ENCODE results near the gene CYP26B1.

The CYP26B1 gene

DNA sequence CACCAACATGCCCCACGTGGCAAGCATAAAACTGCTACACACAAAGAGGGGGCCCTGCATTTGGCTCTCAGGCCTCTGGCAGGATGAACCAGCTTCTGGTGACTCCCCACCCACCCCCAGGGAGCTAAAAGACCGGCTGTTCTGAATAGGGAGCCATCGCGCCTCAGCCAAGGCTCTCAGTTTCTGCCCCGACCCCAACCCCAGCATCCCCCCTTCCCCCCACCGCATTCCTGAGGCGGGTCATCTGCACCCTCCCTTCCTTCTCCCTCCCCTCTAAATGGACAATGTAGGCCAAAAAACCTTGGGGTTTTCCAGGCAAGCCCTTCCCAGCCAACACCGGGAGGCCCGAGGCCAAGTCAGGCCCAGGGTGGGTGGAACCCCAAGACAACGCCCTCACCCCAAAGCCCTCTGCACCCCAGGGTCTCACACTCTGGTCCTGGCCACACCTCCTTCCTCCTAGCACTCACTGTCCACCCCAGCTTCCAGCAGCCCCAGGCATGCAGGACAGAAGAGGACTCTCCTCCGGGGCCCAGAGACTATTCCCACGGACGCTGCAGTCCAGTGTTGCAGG, 5.7 kb downstream of the CYP26B1 start:
- no peak for DNase-seq

- DNase-seq, result no peak
Measured at GRCh38 chr2:72141032-72141645, 6.5 kb downstream of the CYP26B1 start.

- no peak for DNase-seq
Measured at GRCh38 chr2:72140621-72140960, 7.1 kb downstream of the CYP26B1 start.

DNA sequence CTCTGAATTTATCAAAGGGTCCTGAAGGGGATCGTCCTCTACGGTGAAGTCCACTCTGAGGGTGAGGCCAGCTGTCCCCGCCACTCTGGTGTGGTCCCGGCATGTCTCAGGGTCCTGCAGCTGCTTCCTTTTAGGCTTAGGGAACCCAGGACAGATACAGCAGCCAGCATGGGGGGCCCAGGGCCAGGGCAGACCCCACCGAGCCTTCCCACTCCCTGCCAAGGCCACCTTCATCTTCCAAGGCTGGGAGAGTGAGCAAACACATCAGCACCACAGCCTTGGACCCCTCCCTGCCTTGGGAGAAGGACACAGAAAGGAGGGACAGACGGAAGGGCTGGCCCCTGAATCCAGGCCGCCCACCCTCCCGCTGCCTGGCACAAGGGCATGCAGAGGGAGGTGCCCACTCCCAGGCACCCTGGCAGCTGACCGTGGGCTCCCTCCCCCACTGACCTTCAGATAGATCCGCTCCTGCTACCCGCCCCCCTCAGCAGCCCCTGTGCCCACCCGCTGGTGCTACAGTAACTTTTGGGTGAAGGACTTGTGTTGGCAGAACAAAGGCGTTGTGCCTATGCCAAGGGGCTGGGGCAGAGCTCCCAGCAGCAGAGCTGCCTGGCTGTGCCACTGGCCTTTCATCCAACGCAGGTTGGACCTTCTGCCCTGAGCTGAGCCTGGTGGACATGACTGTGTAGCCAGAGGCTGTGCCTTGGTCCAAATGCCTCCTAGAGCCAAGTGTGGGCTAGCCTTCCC, 7.6 kb downstream of the CYP26B1 start:
- no peak for DNase-seq

GRCh38 chr2:72139471-72139873, 8.2 kb downstream of the CYP26B1 start:
- no peak for DNase-seq

GRCh38 chr2:72138921-72139381, 8.7 kb downstream of the CYP26B1 start:
- peak; percentile 42 for DNase-seq

- no peak for DNase-seq
Measured at GRCh38 chr2:72138011-72138881, 9.4 kb downstream of the CYP26B1 start.

DNA sequence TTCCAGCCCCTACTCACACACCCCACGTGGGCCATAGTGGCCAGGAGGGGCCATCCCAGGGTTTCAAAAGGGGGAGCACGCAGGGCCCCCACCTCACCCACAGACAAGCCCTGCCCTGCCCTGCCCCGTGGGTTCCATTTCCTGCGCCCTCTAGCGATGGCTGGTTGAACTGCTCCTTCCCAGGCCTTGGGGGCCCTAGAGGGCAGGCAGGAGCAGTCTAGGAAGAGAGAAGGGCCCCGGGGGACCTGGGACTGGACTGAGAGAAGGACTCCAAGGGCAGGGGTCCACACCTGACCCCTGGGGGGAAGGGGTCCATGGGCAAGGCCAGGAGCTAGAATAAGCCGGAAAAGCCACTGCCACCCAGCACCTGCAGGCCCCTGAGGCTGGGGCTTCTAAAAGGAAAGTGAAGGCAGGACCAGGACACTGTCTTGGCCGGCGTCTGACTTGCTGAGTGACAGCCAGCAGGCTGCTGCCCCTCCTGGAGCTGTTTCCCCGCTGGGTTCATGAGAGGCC, 10.1 kb downstream of the CYP26B1 start:
- DNase-seq, result peak; percentile 44

DNA sequence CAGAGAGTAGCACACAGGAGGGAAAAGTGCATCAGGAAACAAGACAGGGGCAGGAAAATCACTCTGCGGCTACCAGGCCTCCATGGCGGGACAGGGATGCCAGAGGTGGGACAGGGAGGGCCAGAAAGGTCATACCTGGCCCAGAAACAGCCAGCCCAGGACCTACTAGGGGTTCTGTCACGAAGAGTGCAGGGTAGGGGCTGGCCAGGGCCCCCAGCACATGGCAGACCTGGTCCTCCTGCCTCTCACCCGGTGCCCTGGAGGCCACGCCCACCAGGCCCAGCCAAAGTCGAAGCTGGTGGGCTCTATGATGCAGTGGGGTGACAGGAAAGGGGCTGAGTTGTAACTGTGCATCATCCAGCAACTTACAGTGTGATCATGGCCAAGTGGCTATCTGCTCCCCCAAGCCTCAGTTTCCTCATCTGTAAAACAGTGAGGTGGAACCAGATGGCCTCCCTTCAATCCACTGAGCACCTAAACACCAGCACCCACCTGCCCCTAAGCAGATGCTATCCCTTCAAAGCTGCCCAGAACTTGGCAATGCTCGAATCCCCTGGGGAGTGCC, 10.6 kb downstream of the CYP26B1 start:
- DNase-seq, result no peak

DNA sequence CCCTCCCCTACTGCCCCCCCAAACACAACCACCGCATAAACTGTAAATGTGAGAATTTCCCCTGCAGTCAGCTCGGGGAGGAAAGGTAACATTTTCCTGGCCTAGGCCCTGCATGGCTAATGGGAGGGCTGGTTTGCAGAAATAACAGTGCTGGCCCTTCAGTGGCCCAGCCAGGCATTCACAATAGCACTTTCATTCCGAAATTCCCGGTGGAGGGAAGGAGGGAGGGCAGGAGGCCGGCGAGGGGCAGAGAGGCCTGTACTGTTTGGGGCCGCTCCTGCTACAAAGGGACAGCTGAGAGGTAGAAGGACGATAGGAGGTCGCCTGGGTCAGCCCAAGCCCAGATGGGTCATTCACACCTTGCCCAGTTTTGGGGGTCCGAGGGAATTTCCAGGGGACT, 11.3 kb downstream of the CYP26B1 start:
- DNase-seq, result no peak

DNA sequence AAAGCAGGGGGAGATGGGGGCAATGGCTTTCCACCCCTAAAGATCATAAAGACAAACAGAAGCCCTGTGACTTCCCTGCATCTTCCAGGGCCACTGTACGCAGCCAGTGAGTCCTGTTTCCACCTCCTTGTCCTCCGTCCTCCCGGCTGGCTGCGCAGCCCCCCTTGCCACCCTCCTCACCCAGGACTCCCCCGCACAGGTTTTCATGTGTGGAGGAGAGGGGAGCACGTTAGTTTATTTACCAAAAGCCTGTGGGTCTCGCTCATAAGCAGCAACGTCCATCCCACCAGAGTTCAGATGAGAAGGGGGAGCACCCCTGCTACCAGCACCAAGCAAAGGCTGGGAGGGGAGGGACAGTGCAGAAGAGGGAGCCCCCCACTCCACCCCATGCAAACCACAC, 11.7 kb downstream of the CYP26B1 start:
- DNase-seq, result no peak

- no peak for DNase-seq
Measured at GRCh38 chr2:72134997-72135800, 12.5 kb downstream of the CYP26B1 start.

DNA sequence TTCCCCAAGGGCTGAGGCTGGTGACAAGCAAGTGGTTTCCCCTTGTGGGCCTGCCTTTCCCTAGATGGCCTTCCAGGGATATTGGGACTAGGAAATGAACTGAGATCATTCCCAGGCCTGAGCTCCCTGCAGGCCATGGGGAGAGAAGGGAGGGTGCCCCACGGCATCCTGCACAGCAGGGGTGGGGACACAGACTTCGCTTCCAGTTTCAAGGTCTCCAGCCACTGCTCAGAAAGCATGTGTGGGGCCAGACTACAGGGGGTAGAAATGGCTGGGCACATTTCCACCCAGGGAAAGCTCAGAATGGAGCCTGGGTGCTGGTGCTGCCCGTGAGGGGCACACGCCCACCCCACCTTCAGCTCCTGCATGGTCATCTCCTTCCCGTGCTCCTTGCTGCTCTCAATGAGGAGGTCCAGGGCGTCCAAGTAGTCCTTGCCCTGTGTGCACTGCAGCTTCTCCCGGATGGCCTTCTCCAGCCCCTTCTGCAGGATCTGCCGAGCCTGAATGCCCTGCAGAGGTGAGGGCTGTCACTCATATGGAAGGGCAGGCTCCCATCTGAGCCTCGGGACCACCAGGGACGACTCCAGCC, 13.2 kb downstream of the CYP26B1 start:
- no peak for DNase-seq

- DNase-seq, result no peak
Measured at GRCh38 chr2:72133721-72134407, 13.8 kb downstream of the CYP26B1 start.

GRCh38 chr2:72132981-72133720, 14.5 kb downstream of the CYP26B1 start:
- DNase-seq, result no peak

DNA sequence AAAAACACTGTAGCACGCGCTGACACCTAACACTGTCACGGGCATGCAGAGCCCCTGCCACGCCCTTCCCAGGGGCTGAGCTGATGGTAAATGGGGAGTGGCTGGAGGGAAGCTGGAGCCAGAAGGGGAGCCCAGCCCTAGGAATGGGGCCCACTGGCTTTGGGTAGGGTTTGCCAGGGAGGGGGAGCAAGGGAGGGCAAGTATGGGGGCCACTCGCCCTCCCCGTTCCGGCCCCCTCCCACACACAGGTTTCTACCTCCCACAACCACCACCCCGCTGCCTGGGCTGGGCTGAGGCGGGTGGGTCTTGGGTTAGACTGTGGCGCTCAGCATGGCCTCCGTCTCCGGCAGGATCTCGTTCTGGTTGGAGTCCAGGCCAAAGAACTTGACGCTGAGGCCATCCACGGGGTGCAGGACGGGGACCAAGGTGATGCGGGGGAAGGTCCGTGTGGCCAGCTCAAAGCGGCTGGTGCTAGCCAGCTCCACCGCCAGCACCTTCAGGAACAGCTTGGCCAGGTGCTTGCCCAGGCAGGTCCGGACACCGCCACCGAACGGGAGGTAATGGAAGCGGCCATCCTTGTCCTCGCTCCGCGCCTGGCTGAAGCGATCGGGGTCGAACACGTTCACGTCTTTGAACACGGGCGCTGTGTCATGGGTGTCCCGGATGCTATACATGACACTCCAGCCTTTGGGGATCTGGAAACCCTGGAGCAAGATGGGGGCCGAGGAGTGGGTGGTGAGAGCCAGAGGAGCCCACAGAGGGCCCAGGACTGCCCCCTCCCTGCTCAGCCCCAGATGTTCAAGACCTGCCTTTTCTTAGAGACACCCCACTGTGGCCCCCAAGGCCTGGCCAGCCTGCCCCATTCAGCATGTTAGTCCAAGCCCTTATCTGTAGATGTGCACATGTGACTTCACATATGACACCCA, 15.5 kb downstream of the CYP26B1 start:
- no peak for DNase-seq

DNA sequence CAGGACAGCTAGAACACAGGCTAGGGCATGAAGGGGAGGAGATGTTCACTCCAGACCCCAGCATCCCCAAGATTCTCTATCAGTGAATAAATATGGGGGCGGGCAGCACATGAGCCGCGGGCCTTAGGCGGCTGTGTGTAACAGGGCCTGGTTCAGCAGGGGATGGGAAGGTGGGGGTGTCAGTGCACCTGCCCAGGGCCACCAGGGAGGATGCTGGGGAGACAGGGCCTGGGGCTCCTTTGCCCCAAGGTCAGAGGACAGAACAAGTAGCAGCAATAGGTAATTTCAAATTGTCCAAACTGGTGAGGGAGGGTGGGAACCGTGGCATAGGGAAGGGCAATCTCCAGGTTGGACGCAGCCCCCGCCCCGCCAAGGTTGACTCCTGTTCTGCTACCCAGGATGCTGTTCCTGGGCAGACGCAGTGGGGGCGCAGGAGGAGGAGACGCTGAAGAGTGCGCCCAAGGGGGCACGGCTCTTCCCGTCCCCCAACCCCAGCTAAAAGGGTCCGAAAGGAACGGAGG, 16.2 kb downstream of the CYP26B1 start:
- no peak for DNase-seq

GRCh38 chr2:72130659-72131360, 16.9 kb downstream of the CYP26B1 start:
- DNase-seq, result no peak

All from right kidney (tissue), 1 donor.